Loucy (cell line): ENCODE results near the gene MAPK8IP1.

Experiments used
- CTCF ChIP-seq: fragments of 200-600 bp; sonication (generic); conservative IDR thresholded peaks from 2 replicates; pipeline ENCODE4 v1.5.1; 2014; ENCODE audit warnings: mild to moderate bottlenecking, antibody characterized with exemption, low read length
- EZH2phosphoT487 ChIP-seq: fragments of 200-600 bp; IDR thresholded peaks from 2 replicates; pipeline ENCODE4 v1.6.1; 2018; ENCODE audit warnings: antibody characterized with exemption, mild to moderate bottlenecking, moderate library complexity, borderline replicate concordance

GRCh38 chr11:45919806-45920530 lies 34.5 kb downstream of the MAPK8IP1 start:
- TF ChIP-seq CTCF (no peak), EZH2phosphoT487 (no peak)
